Measurements from ENCODE around the gene HOGA1.

The HOGA1 gene

GRCh38 chr10:97590082-97590747 lies 6.0 kb downstream of the HOGA1 start:
- Histone ChIP-seq H3K4me3 (replicated peaks; ENCODE audit: low read depth, low read length) (no peak overlapping the region), H3K27me3 (replicated peaks; ENCODE audit: control insufficient read depth, insufficient read depth, low read length) (no peaks in the 10 kb centered on the region), H3K36me3 (ENCODE audit: control insufficient read depth, insufficient read depth, low read length) (no peaks in the 10 kb centered on the region)
- DNase-seq (ENCODE audit: extremely low read depth, insufficient read length): no peak
- no peak for TF ChIP-seq CTCF (IDR thresholded peaks at IDR 0.05; ENCODE audit: insufficient read depth, low read length, poor library complexity, severe bottlenecking)

GRCh38 chr10:97590748-97591495 lies 6.7 kb downstream of the HOGA1 start:
- Histone ChIP-seq H3K4me3 (replicated peaks; ENCODE audit: low read depth, low read length) (no peak overlapping the region), H3K36me3 (ENCODE audit: control insufficient read depth, insufficient read depth, low read length) (no peaks in the 10 kb centered on the region), H3K27me3 (replicated peaks; ENCODE audit: control insufficient read depth, insufficient read depth, low read length) (no peaks in the 10 kb centered on the region)
- TF ChIP-seq CTCF (IDR thresholded peaks at IDR 0.05; ENCODE audit: insufficient read depth, low read length, poor library complexity, severe bottlenecking): no peak
- no peak for DNase-seq (ENCODE audit: extremely low read depth, insufficient read length)

- no peak for TF ChIP-seq CTCF (IDR thresholded peaks at IDR 0.05; ENCODE audit: insufficient read depth, low read length, poor library complexity, severe bottlenecking)
- DNase-seq (ENCODE audit: extremely low read depth, insufficient read length): no peak
- H3K36me3 ChIP-seq (ENCODE audit: control insufficient read depth, insufficient read depth, low read length): no peaks in the 10 kb centered on the region
- no peaks in the 10 kb centered on the region; the same call in 1 of the 2 replicates for H3K27me3 ChIP-seq (replicated peaks; ENCODE audit: control insufficient read depth, insufficient read depth, low read length)
- H3K4me3 ChIP-seq (replicated peaks; ENCODE audit: low read depth, low read length): no peak overlapping the region
Measured at GRCh38 chr10:97593421-97593820, 9.2 kb downstream of the HOGA1 start.

- Histone ChIP-seq H3K36me3 (ENCODE audit: control insufficient read depth, insufficient read depth, low read length) (no peaks in the 10 kb centered on the region), H3K4me3 (replicated peaks; ENCODE audit: low read depth, low read length) (no peak overlapping the region), H3K27me3 (replicated peaks; ENCODE audit: control insufficient read depth, insufficient read depth, low read length) (no peaks in the 10 kb centered on the region; the same call in 1 of the 2 replicates)
- DNase-seq (ENCODE audit: extremely low read depth, insufficient read length): no peak
- TF ChIP-seq CTCF (IDR thresholded peaks at IDR 0.05; ENCODE audit: insufficient read depth, low read length, poor library complexity, severe bottlenecking): no peak
Measured at GRCh38 chr10:97596101-97597082, 12.2 kb downstream of the HOGA1 start.

GRCh38 chr10:97597778-97598177 lies 13.6 kb downstream of the HOGA1 start:
- no peaks in the 10 kb centered on the region for H3K36me3 ChIP-seq (ENCODE audit: control insufficient read depth, insufficient read depth, low read length)
- DNase-seq (ENCODE audit: extremely low read depth, insufficient read length): no peak
- no peak for TF ChIP-seq CTCF (IDR thresholded peaks at IDR 0.05; ENCODE audit: insufficient read depth, low read length, poor library complexity, severe bottlenecking)
- H3K27me3 ChIP-seq (replicated peaks; ENCODE audit: control insufficient read depth, insufficient read depth, low read length): no peaks in the 10 kb centered on the region; the same call in 1 of the 2 replicates
- H3K4me3 ChIP-seq (replicated peaks; ENCODE audit: low read depth, low read length): no peak overlapping the region
